GM19240 (cell line): ENCODE results near the gene ATP8B4.

ENCODE experiments used
- DNase-seq: peaks from one replicate; pipeline ENCODE4 v3.0.0; 2011; ENCODE audit warnings: low spot score; ENCODE audit not compliant: insufficient read length

ATP8B4 gene

GRCh38 chr15:49962044-49962602, 156.9 kb downstream of the ATP8B4 start:
- no peak for DNase-seq

- no peak for DNase-seq
Measured at GRCh38 chr15:49953421-49953820, 165.6 kb downstream of the ATP8B4 start.

- DNase-seq = no peak
Measured at GRCh38 chr15:49946681-49947080, 172.4 kb downstream of the ATP8B4 start.

GRCh38 chr15:49934487-49934886, 184.5 kb downstream of the ATP8B4 start:
- no peak for DNase-seq

- DNase-seq = no peak
Measured at GRCh38 chr15:49927189-49927861, 191.7 kb downstream of the ATP8B4 start.

GRCh38 chr15:49926740-49927139, 192.3 kb downstream of the ATP8B4 start:
- no peak for DNase-seq

GRCh38 chr15:49923671-49924070, 195.4 kb downstream of the ATP8B4 start:
- DNase-seq = no peak

GRCh38 chr15:49919034-49919433, 200.0 kb downstream of the ATP8B4 start:
- DNase-seq = no peak

GRCh38 chr15:49918121-49918520, 200.9 kb downstream of the ATP8B4 start:
- no peak for DNase-seq

GRCh38 chr15:49916998-49917397, 202.0 kb downstream of the ATP8B4 start:
- DNase-seq = no peak

GRCh38 chr15:49915822-49916221, 203.2 kb downstream of the ATP8B4 start:
- no peak for DNase-seq

GRCh38 chr15:49908933-49909295, 210.1 kb downstream of the ATP8B4 start:
- no peak for DNase-seq

- DNase-seq = no peak
Measured at GRCh38 chr15:49908236-49908932, 210.6 kb downstream of the ATP8B4 start.

GRCh38 chr15:49906966-49907365, 212.1 kb downstream of the ATP8B4 start:
- DNase-seq = no peak

GRCh38 chr15:49905221-49905620, 213.8 kb downstream of the ATP8B4 start:
- no peak for DNase-seq

- DNase-seq = no peak
Measured at GRCh38 chr15:49904296-49904695, 214.7 kb downstream of the ATP8B4 start.

- DNase-seq = no peak
Measured at GRCh38 chr15:49902685-49903501, 216.1 kb downstream of the ATP8B4 start.

- no peak for DNase-seq
Measured at GRCh38 chr15:49901996-49902684, 216.9 kb downstream of the ATP8B4 start.

- no peak for DNase-seq
Measured at GRCh38 chr15:49901321-49901720, 217.7 kb downstream of the ATP8B4 start.

- no peak for DNase-seq
Measured at GRCh38 chr15:49900903-49901235, 218.2 kb downstream of the ATP8B4 start.
